HFF-Myc (cell line): ENCODE data around the gene GASK1B.

Source experiments
- DNase-seq: peaks from one replicate; pipeline ENCODE4 v3.0.0-alpha.2; 2011; ENCODE audit warnings: low read depth; ENCODE audit errors: extremely low read depth
- H3K4me3 ChIP-seq: replicated peaks from 2 replicates; pipeline ENCODE4 v1.5.1; 2011; ENCODE audit warnings: low read depth, mild to moderate bottlenecking, control low read depth, low read length
- TF ChIP-seq, protein P1 (sequence below): IDR thresholded peaks from 2 replicates; pipeline ENCODE4 v1.5.1; 2012; ENCODE audit warnings: mild to moderate bottlenecking, low read depth, low read length, control low read depth; ENCODE audit errors: missing control alignments

The GASK1B gene

DNA sequence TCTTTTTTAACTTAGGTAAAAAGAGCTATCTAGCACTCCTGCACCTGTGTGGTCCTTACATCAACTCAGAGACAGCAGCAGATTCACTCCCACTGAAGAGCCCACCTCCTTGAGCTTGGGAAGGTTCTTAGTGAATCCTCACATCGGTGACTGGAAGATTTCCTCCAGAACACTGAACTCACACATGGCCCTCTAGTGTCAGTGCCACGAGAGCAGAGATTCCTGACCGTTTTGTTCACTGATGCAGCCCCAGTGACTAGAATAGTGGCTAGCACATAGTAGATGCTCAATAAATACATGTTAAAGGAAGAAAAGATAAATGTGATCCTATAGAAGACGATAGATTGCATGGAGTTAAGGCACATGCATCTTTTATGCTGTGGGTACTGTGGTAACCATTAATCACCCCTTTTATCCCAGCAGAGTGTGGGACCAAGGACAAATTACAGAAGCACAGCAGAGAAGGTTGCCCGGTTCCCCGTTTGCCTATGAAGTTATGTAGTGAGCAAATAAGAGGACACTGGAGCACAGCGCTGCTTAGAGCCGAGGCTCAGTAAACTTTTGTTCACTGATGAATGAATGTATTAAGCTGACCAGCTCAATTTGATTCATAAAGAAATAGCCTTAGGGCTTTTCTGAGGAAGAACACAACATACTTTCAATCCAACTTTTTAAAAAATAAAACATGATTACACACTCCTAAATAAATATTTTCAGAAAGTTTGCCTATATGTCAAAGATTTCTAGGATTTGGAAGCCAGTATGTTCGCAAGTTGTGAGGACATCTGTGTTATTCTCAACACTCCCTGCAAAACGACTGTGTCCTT, 8.7 kb downstream of the GASK1B start:
- TF ChIP-seq, protein P1, sequence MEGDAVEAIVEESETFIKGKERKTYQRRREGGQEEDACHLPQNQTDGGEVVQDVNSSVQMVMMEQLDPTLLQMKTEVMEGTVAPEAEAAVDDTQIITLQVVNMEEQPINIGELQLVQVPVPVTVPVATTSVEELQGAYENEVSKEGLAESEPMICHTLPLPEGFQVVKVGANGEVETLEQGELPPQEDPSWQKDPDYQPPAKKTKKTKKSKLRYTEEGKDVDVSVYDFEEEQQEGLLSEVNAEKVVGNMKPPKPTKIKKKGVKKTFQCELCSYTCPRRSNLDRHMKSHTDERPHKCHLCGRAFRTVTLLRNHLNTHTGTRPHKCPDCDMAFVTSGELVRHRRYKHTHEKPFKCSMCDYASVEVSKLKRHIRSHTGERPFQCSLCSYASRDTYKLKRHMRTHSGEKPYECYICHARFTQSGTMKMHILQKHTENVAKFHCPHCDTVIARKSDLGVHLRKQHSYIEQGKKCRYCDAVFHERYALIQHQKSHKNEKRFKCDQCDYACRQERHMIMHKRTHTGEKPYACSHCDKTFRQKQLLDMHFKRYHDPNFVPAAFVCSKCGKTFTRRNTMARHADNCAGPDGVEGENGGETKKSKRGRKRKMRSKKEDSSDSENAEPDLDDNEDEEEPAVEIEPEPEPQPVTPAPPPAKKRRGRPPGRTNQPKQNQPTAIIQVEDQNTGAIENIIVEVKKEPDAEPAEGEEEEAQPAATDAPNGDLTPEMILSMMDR, result no peak
- no peak for DNase-seq
- no peak overlapping the region for H3K4me3 ChIP-seq

DNA sequence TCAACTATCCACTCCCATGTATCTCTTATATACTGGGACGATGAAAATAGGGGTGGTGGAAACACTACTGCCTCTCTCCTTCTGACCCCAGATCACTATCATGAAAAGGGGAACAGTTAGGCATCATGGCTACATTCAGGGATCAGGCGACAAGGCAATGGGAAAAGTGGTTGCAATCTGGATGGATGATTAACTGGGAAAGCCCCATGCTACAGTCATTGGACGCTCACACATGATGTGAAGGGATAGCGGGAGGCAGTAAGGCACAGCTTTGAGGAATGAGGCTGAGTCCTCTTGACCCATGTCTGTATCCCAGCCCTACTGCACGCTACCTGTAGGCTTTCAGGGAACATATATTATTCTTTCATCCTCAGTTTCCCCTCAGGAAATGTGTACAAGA, 10.2 kb downstream of the GASK1B start:
- no peak overlapping the region for H3K4me3 ChIP-seq
- no peak for DNase-seq
- TF ChIP-seq, protein P1, result no peak

DNA sequence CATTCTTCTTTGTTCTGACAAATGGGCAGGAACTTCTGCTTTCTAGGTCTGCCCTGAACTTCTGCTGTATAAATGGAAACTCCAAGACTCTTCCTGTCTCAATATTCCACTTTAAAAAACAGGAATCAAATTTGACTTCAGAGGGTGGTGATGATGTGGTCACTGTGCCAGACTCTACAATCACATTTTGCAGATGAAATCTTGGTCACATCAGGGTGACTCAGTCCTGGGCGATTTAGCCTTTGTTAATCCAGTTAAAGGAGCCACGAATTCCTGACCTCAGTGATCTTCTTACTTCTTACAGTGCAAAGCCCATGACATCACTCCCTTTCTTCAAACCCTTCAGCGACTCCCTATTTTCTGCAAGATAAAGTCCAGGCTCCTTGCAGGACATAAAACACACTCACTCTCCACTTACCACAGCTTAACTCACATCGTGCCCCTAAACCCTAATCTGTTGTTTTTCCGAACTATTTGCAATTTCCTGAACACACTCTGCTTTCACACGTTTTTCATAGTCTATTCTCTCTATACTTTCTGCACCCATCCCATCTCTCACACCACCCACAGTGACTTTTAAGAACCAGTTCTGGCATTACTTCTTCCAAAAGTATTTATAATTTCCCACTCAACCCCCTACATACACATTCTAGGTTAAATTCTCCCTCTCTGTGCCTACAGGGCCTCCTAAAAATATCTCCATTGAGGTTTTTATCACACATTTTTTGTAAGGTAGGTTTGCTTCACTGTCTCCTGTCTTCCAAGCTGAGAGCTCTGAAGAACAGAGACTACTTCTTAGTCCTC, 11.1 kb downstream of the GASK1B start:
- TF ChIP-seq, protein P1, result no peak
- no peak overlapping the region for H3K4me3 ChIP-seq
- no peak for DNase-seq

DNA sequence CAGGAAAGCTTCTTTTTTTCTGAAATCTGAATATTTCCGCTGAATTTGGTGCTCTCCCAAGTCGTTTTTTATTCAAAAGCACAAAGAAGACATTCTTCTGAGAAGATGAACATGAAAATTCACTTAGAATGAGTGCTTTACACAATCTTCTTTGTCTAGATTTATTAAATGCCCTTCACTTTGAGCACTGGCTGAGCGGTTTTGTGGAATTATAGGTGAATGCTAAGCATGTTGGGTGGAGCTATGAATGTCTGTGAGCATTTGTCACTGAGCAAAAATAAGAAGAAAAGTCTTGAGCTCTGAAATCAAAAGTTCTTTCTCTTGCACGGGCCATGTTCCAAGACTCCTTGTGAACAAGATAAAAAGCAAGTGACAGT, 13.1 kb downstream of the GASK1B start:
- no peak overlapping the region for H3K4me3 ChIP-seq
- no peak for DNase-seq
- TF ChIP-seq, protein P1, result no peak

DNA sequence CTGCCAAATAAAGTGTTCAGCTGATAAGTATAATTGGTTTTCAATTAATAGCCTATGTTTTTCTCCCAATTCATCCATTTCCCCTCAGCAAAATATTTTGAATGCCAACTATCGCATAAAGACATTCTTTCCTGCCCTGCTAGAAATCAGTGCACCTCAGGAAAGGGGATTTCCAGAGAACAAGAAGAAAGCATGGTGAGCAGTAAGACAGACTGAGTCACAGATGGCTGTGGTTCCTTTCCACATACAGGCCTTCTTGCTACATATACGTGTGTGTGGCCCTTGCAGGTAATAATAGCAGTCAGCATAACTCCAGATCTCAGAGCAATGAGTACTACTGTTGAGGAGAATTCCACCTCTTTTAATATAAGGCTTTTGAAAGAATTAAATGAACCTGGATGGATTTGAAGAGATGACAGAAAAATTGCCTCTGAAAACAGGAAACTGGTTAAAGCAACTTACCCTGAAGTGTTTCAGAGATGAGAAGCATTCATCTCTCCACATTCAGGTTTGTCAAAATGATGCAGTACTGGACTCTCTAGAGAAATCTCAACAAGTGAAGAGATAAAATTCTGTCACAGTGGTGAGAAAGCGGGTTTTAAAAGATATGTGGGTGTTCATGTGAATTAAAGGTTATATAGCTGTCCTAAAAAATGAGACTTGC, 13.6 kb downstream of the GASK1B start:
- H3K4me3 ChIP-seq, result no peak overlapping the region
- DNase-seq, result no peak
- TF ChIP-seq, protein P1, result no peak

DNA sequence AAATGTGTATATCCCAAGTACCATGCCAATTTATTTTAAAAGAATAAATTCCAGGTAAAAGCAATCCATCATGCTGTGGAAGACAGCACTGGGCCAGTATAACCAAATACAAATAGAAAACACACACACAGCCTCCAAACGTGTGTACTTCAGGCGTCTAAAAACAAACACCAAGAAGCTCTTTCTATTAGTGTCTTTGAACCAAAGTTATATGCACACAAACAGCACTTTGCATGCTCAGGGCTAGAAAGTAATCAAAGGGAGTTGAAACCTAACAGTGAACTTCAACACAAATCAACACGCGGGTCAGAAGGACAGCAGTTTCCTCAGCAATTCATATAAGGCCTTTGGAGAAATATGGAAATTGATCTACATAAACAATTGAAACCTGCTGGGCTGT, 15.4 kb downstream of the GASK1B start:
- DNase-seq, result no peak
- H3K4me3 ChIP-seq, result no peak overlapping the region
- TF ChIP-seq, protein P1, result no peak
